IPS-15b (cell line): ENCODE measurements around the gene ZNF827.
A peak's percentile ranks its signal among the peaks of the same experiment; 100 is the strongest.
"Not testable (repeated sequence)": the region's sequence is repeated elsewhere in the genome, so short reads cannot be mapped to it uniquely, and the experiment has no call there.

Experiments used
- H3K27me3 ChIP-seq: one replicate; pipeline ENCODE4 v1.6.1; 2013; ENCODE audit warnings: low read length; ENCODE audit not compliant: control insufficient read depth, insufficient read depth
- H3K36me3 ChIP-seq: one replicate; pipeline ENCODE4 v1.6.1; 2013; ENCODE audit warnings: low read length; ENCODE audit not compliant: control insufficient read depth, insufficient read depth
- H3K4me1 ChIP-seq: one replicate; pipeline ENCODE4 v1.6.1; 2013; ENCODE audit warnings: mild to moderate bottlenecking, low read length; ENCODE audit not compliant: control insufficient read depth, insufficient read depth
- H3K4me3 ChIP-seq: one replicate; pipeline ENCODE4 v1.5.1; 2013; ENCODE audit warnings: low read depth, low read length
- H3K9ac ChIP-seq: one replicate; pipeline ENCODE4 v1.6.1; 2013; ENCODE audit warnings: low read depth, mild to moderate bottlenecking, low read length
- H3K9me3 ChIP-seq: one replicate; pipeline ENCODE4 v1.6.1; 2013; ENCODE audit warnings: mild to moderate bottlenecking, low read length; ENCODE audit not compliant: control insufficient read depth, insufficient read depth

The ZNF827 gene

DNA sequence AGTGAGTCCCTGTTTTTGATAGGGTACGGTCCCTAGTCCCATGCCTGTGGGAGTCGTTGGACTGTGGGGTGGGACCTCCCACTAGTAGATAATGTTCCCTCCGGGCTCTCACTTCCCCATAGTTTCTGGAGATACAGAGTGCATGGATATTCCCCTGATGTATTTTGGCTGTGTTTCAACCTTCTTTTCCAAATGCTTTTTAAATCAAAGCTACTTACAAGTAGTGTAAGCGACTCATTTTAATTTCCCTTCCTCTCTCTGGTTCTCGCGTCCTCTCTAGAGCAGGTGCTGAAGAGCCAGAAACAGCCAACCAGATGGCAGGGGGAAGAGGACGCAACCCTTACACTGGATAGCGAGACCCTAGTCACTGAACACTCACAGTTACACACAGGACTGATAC, 79.2 kb downstream of the ZNF827 start:
- Histone ChIP-seq H3K36me3 (no peaks in the 10 kb centered on the region), H3K4me1 (peaks cover 8% of the 10 kb centered on the region)

DNA sequence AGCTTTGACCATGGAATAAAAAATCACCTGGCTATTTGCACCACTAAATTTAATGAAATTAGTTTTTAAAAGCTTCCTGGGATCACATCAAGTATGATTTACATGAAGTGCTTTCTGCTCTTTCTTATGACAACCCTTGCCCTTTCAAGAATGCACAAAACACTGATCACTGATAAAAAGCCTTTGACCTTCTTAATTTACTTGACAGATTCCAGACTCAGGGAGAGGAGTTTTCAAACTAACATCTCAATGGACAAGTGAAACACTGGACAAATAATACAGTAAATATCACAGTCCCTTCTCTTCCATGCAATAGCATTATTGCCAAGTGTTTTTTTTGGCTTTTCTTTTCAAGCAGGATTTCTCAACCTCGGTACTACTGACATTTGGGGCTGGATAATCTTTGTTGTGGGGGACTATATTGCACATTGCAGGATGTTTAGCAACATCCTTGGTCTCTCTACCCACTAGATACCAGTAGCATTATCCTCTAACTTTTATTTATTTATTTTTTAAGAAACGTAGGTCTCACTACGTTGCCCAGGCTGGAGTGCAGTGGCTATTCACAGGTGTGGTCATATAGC, 86.3 kb downstream of the ZNF827 start:
- Histone ChIP-seq H3K36me3 (no peaks in the 10 kb centered on the region), H3K9me3 (no peaks in the 10 kb centered on the region), H3K27me3 (no peaks in the 10 kb centered on the region), H3K9ac (no peak overlapping the region), H3K4me3 (no peak overlapping the region), H3K4me1 (no peaks in the 10 kb centered on the region)

More for the DNA sequence above, 79.2 kb downstream of the ZNF827 start:
- no peaks in the 10 kb centered on the region for H3K27me3 ChIP-seq
- H3K9me3 ChIP-seq = no peaks in the 10 kb centered on the region
- no peak overlapping the region for H3K9ac ChIP-seq
- H3K4me3 ChIP-seq = no peak overlapping the region

DNA sequence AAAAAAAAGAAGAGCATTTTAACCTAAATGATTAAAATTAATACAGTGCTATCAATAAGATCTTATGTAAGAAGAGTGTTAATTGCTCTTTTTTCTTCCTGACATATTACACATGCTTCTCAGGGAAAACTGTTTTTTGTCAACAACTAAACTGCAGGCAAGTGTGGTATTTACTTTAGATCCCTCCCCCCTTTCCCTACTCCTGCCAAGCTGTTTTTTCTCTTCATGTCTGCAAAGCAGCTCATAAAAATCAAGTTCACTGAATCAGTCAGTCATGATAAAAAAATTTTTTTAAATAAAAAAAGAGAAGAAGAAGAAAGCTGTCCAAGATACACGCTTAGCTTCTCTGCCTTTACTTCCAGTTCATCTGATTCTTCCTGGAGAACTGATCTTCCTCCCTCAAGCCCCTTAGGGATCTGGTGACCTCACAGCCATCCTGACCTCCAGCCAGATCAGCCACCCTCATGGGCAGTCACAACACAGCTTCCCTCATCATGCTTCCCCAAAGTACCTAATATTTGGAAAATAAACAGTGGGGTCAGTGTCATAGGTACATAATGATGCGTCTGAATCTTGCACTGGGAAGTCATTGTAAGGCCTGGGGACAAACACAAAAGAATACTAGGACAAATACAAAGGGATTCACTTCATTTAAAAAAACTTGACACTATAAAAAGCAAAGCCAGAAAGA, 87.0 kb downstream of the ZNF827 start:
- H3K36me3 ChIP-seq = no peaks in the 10 kb centered on the region
- H3K9me3 ChIP-seq = no peaks in the 10 kb centered on the region
- H3K27me3 ChIP-seq = no peaks in the 10 kb centered on the region
- no peak overlapping the region for H3K9ac ChIP-seq
- no peak overlapping the region for H3K4me3 ChIP-seq
- H3K4me1 ChIP-seq = no peaks in the 10 kb centered on the region

DNA sequence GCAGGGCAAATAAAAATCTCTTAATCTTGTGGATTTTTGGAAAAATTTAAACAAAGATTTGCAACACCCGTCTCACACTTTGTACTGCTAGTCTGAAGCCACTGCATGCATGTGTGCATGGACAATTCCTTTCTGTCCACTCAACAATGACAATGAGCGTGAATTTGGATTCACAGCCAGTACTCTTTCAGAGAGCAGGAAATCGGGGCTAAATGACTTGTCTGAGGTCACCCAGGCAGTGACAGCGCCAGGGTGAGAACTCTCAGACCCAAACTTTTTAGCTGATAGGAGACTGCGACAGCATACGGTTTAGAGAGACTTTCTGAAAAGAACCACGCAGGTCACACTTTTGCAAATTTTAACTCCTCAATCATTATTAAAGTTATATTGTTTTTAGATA, 90.9 kb downstream of the ZNF827 start:
- peak overlapping the region; percentile 32 for H3K9ac ChIP-seq
- H3K4me1 ChIP-seq = peaks cover 1% of the 10 kb centered on the region
- H3K36me3 ChIP-seq = peaks cover 7% of the 10 kb centered on the region
- no peak overlapping the region for H3K4me3 ChIP-seq
- H3K27me3 ChIP-seq = no peaks in the 10 kb centered on the region
- no peaks in the 10 kb centered on the region for H3K9me3 ChIP-seq

DNA sequence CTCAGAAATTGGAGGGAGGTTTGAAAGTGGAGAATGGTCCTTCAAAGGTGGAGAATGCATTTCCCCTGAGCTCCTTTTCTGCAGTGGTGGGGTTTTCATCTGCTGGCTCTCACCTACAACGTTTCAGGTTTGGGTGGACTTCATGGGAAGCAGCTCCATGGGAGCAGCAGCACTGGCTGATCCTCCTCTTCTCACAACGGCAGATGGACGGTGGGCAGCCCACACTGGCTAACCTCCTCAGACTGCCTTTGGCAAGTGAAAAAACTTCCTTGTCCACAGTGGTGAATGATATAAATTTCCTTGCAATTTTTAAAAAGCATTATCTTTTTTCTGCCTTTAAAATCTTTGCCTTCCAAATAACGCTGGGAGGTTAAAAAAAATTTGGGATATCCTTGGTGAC, 93.5 kb downstream of the ZNF827 start:
- Histone ChIP-seq H3K36me3 (peaks cover 12% of the 10 kb centered on the region), H3K9me3 (no peaks in the 10 kb centered on the region), H3K4me1 (peaks cover 7% of the 10 kb centered on the region), H3K4me3 (no peak overlapping the region), H3K9ac (no peak overlapping the region), H3K27me3 (no peaks in the 10 kb centered on the region)

DNA sequence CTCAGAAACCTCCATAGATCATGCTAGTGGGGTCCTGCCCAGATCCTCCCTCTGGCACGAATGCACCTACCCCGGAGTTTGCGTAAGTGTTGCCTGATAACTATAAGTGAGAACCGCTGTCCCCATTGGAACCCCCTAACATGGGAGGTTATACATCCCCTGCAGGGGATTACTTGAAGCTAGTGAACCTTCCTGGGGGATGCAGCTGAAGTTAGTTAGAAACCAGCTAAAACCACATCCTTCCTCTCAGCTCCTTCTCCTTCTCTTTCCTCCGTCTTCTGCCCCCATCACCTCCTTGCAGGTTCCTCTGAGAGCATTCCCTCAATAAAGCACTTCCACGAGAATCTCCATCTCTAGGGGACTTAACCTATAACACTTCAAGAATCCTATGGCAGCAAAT, 95.0 kb downstream of the ZNF827 start:
- no peaks in the 10 kb centered on the region for H3K9me3 ChIP-seq
- no peak overlapping the region for H3K4me3 ChIP-seq
- H3K27me3 ChIP-seq = no peaks in the 10 kb centered on the region
- peaks cover 11% of the 10 kb centered on the region for H3K4me1 ChIP-seq
- peaks cover 12% of the 10 kb centered on the region for H3K36me3 ChIP-seq
- H3K9ac ChIP-seq = no peak overlapping the region

DNA sequence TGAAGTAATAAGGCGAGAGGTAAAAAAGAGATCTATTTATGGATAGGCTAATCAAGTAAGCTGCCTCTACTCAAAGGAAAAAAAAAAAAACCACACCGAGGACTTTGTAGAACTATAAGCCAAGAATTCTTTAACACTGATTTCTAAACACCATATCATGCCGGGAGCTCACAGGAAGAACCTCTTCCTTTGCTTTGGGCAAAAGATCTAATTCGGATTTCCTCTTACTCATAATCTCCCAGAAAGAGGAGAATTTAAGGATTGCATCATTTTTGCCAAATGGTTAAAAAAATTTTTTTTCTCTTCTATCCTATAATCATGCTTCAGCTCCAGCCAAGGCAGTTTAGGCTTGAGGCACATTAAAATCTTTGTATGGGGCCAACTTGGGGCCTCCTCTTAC, 95.5 kb downstream of the ZNF827 start:
- Histone ChIP-seq H3K36me3 (peaks cover 12% of the 10 kb centered on the region), H3K9me3 (no peaks in the 10 kb centered on the region), H3K4me3 (no peak overlapping the region), H3K27me3 (no peaks in the 10 kb centered on the region), H3K9ac (no peak overlapping the region), H3K4me1 (peaks cover 15% of the 10 kb centered on the region)

DNA sequence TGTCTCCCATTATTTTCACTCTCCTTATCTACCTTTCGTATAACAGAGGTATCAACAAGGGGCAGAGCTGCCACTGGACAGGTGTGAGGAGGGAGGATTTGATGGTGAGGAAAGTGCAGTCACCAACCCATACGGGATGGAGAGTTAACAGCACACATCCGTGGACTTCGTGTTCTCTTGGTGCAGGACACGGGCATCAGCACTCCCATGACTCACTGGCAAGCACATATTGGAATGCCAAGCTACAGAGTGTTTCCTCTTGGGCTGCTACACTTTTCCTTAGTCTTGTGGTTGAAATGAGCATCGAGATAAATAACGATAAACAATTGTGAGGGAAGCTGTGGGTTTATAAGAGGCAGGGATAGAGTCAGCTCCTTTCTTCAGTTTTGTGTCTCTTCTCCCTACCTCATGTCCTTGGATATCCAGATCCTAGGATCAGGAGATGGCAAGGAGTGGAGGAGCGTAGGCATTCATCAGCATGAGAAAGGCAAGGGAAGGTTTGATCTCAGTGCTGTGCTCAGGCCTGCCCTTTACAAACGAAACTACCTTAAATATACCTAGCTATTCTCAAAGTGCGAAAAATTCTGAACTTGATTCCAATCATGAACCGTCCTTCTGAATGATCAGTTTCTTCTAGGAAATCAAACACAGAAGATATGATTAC, 96.3 kb downstream of the ZNF827 start:
- H3K36me3 ChIP-seq = peaks cover 12% of the 10 kb centered on the region

DNA sequence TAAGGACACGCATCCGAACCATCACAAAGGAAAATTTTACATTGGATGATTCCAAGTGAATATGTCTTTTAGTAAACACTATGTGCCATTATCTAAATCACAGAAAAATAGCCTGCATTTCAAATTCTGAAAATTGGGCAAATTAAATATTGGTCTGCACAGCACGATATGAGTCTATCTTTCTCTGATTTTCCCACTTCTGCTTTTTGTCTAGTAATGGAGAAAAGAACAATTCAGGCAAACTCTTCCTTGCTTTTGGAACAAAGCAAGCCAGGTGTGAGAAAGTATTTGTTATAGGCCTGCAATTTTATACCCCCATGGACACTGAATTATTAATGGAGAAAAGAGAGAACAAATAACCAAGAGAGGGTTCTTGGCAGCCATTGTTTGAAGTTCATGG, 97.8 kb downstream of the ZNF827 start:
- H3K4me3 ChIP-seq = no peak overlapping the region
- peaks cover 15% of the 10 kb centered on the region for H3K4me1 ChIP-seq
- H3K36me3 ChIP-seq = peaks cover 11% of the 10 kb centered on the region
- H3K27me3 ChIP-seq = no peaks in the 10 kb centered on the region
- no peaks in the 10 kb centered on the region for H3K9me3 ChIP-seq
- H3K9ac ChIP-seq = no peak overlapping the region

More for the DNA sequence above, 96.3 kb downstream of the ZNF827 start:
- Histone ChIP-seq H3K9me3 (no peaks in the 10 kb centered on the region), H3K27me3 (no peaks in the 10 kb centered on the region), H3K4me1 (peaks cover 15% of the 10 kb centered on the region), H3K9ac (no peak overlapping the region), H3K4me3 (no peak overlapping the region)

DNA sequence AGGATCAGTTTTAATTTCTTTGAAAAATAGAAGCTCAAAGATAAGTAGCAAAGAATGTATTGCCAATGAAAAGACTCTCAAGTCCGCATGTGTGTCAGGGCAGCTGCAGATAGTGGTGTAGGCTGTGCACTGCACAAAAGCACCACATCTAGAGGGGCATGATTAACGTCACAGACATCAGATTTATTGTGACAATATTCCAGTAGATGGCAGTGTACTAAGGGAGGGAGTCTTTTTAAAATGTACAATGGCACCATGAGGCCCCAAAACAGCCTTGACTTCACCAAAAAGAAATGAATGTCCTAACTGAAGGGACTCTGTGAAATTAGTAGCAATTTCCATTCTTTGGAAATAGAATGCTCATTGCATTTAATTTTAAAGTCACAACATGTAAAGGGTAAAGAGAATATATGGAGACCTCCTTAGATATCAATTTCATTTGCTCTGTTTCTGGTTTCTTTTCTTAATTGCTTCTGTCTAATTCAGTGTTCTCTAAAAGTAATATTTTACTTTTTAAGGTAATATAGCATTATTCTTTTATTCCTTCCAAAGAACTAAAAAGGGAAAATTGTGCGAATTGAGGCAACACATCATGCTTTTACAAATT, 98.4 kb downstream of the ZNF827 start:
- H3K27me3 ChIP-seq = no peaks in the 10 kb centered on the region
- peaks cover 15% of the 10 kb centered on the region for H3K4me1 ChIP-seq

DNA sequence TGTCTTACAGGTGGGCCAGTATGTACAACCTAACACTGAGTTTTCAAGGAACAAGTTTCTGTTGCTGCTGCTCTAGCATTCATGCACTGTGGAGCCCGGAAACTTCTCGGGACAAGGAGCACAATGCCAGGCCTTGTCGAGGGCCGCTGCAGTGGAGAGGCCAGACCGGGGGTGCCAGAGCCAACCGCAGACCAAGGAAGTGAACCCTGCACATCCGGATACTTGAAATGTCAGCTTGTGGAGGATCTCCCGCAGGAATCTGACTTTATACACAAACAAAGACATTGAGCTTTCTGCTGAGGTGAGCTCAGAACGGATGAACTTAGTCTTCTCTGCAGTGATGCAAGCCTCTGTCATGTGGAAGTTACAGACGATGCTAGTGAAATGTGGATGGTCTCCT, 99.5 kb downstream of the ZNF827 start:
- H3K9ac ChIP-seq = no peak overlapping the region
- H3K4me3 ChIP-seq = no peak overlapping the region
- H3K9me3 ChIP-seq = no peaks in the 10 kb centered on the region
- no peaks in the 10 kb centered on the region for H3K27me3 ChIP-seq
- H3K36me3 ChIP-seq = peaks cover 5% of the 10 kb centered on the region
- peaks cover 15% of the 10 kb centered on the region for H3K4me1 ChIP-seq

More for the DNA sequence above, 98.4 kb downstream of the ZNF827 start:
- Histone ChIP-seq H3K36me3 (peaks cover 8% of the 10 kb centered on the region), H3K9me3 (no peaks in the 10 kb centered on the region), H3K9ac (no peak overlapping the region), H3K4me3 (no peak overlapping the region)

DNA sequence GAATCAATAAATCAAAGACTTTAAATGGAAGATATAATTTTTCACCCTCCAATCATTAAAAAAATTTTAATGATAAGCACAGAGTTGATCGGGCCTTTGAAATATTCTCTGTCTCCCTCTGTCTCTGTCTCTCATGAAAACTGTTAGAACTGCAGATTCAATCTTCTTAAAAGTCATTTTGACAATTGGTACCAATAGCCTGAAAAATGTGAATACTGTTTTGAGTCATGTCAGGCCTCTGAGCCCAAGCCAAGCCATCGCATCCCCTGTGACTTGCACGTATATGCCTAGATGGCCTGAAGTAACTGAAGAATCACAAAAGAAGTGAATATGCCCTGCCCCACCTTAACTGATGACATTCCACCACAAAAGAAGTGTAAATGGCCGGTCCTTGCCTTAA, 106.2 kb downstream of the ZNF827 start:
- not testable (repeated sequence) for H3K9ac ChIP-seq, H3K9me3 ChIP-seq, H3K36me3 ChIP-seq, H3K4me3 ChIP-seq, H3K27me3 ChIP-seq
- H3K4me1 ChIP-seq = peaks cover 11% of the 10 kb centered on the region
